ENCODE results near the gene MAP2K1.

MAP2K1 gene

DNA sequence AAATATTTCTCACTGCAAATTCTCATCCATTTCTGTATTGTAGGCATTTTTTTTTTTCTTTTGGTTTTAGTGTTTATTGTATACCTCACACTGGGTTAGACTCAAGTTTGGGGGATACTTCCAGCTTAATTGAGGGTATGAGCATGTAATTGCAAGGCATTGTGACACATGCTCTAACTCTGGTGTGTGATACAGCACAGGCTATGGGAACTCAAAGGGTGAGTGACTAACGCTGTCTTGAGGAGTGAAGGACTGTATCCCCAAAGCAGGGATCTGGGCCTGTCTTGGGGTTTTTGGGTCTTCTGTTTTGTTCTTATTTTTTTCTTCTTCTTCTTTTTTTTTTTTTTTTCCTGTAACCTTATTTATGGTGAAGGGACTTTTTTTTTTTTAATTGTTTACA, 26.9 kb downstream of the MAP2K1 start:
- no peak overlapping the region for H3K4me3 ChIP-seq (ENCODE audit: low read depth, low read length)
- TF ChIP-seq, protein P1, sequence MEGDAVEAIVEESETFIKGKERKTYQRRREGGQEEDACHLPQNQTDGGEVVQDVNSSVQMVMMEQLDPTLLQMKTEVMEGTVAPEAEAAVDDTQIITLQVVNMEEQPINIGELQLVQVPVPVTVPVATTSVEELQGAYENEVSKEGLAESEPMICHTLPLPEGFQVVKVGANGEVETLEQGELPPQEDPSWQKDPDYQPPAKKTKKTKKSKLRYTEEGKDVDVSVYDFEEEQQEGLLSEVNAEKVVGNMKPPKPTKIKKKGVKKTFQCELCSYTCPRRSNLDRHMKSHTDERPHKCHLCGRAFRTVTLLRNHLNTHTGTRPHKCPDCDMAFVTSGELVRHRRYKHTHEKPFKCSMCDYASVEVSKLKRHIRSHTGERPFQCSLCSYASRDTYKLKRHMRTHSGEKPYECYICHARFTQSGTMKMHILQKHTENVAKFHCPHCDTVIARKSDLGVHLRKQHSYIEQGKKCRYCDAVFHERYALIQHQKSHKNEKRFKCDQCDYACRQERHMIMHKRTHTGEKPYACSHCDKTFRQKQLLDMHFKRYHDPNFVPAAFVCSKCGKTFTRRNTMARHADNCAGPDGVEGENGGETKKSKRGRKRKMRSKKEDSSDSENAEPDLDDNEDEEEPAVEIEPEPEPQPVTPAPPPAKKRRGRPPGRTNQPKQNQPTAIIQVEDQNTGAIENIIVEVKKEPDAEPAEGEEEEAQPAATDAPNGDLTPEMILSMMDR (IDR thresholded peaks at IDR 0.05; ENCODE audit: borderline replicate concordance, insufficient read depth, low read depth, low read length), result no peak

- TF ChIP-seq, protein P1 (IDR thresholded peaks at IDR 0.05; ENCODE audit: borderline replicate concordance, insufficient read depth, low read depth, low read length), result no peak
- H3K4me3 ChIP-seq (ENCODE audit: low read depth, low read length), result no peak overlapping the region
Observed at GRCh38 chr15:66415360-66415759, 28.6 kb downstream of the MAP2K1 start.

DNA sequence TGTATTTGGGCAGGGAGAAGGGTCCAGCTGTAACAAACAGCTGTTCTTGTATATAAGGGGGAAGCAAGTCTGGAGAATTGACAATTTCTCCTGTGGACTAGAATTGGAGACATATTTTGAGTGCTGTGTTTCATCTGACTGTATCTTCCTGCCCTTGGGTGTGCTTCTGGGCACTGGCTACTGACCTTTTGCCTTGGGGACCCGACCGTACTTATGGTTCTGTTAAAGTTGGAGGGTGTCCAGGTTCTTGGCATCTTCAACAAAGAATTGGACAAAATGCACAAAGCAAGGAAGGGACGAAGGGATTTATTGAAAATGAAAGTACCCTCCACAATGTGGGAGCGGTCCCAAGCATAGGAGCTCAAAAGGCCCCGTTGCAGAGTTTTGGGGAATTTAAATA, 31.0 kb downstream of the MAP2K1 start:
- TF ChIP-seq, protein P1 (IDR thresholded peaks at IDR 0.05; ENCODE audit: borderline replicate concordance, insufficient read depth, low read depth, low read length), result no peak
- H3K4me3 ChIP-seq (ENCODE audit: low read depth, low read length), result no peak overlapping the region

- no peak overlapping the region for H3K4me3 ChIP-seq (ENCODE audit: low read depth, low read length)
- TF ChIP-seq, protein P1 (IDR thresholded peaks at IDR 0.05; ENCODE audit: borderline replicate concordance, insufficient read depth, low read depth, low read length), result no peak
Observed at GRCh38 chr15:66419471-66419870, 32.8 kb downstream of the MAP2K1 start.

- no peak overlapping the region for H3K4me3 ChIP-seq (ENCODE audit: low read depth, low read length)
- TF ChIP-seq, protein P1 (IDR thresholded peaks at IDR 0.05; ENCODE audit: borderline replicate concordance, insufficient read depth, low read depth, low read length), result no peak
Observed at GRCh38 chr15:66422347-66422746, 35.6 kb downstream of the MAP2K1 start.

DNA sequence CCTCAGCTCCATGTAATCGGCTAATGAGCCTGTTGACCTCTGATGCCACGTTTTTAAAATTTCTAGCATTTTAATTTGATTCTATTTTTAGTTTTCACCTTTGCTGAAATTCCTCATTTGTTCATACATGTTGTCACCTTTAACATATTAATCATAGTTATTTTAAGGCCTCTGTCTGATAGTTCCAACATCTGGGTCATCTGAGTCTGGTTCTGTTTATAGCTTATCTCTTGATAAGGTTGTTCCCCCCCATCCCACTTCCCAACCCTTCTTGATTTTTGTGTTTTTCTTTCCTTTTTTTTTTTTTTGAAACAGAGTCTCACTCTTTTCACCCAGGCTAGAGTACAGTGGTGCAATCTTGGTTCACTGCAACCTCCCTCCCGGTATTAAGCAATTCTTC, 36.4 kb downstream of the MAP2K1 start:
- TF ChIP-seq, protein P1 (IDR thresholded peaks at IDR 0.05; ENCODE audit: borderline replicate concordance, insufficient read depth, low read depth, low read length), result no peak

DNA sequence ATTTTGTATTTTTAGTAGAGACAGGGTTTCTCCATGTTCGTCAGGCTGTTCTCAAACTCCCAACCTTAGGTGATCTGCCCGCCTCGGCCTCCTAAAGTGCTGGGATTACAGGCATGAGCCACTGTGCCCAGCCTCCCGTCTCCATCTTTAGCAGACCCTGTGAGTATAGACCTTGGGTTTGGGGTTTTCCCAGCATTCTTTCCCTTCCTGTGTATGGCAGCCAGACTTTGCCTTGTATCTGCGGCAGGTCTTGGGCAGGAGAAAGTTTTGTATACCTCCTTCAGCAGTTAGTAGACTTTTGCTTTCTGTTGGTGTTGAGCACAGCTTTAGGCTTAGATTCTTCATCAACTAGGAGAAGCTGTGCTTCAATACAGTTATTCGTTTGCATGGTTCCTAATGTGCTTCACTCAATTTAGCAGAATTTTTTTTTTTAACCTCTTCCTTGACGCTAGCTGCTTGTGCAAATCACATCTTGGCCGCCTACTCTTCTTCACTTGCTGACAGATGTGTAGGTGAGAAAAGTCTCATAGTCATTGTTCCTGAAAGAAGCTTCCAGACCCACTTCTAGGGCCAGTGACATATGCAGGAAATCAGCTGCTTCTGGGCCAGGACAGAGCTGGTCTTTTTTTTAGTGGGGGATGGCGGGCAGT, 38.4 kb downstream of the MAP2K1 start:
- no peak overlapping the region for H3K4me3 ChIP-seq (ENCODE audit: low read depth, low read length)
- TF ChIP-seq, protein P1 (IDR thresholded peaks at IDR 0.05; ENCODE audit: borderline replicate concordance, insufficient read depth, low read depth, low read length), result no peak

More for the DNA sequence above, 36.4 kb downstream of the MAP2K1 start:
- H3K4me3 ChIP-seq (ENCODE audit: low read depth, low read length), result no peak overlapping the region

All from GM12875 (cell line).